Ovary (tissue), 1 donor: ENCODE results near the gene HERPUD1.

Experiments used
- EP300 ChIP-seq: sonication (generic); formaldehyde crosslinking; IDR thresholded peaks from one replicate; pipeline ENCODE4 v1.6.1; 2017; ENCODE audit warnings: antibody characterized with exemption
- POLR2A ChIP-seq: fragments of 450-650 bp; IDR thresholded peaks from one replicate; pipeline ENCODE4 v1.6.1; 2017; ENCODE audit warnings: antibody characterized with exemption, mild to moderate bottlenecking, moderate library complexity

- TF ChIP-seq EP300 (no peak), POLR2A (no peak)
Observed at GRCh38 chr16:56907401-56907800, 24.5 kb upstream of the HERPUD1 start.
